Heart left ventricle (tissue), 13 donors: ENCODE data around the gene IKZF1.

ENCODE experiments used
- CTCF ChIP-seq, 12 donors: fragments of 200-600 bp; sonication (generic) in 4 of 12; IDR thresholded peaks; one replicate each; pipeline versions ENCODE4 v1.5.0 to v1.8.0; 2018 to 2022; ENCODE audit warnings: antibody characterized with exemption in 12 of 12, mild to moderate bottlenecking in 5 of 12
- POLR2A ChIP-seq, 2 donors: fragments of 450-650 bp; IDR thresholded peaks; one replicate each; pipeline ENCODE4 v1.6.1; 2017; ENCODE audit warnings: antibody characterized with exemption in 2 of 2, mild to moderate bottlenecking in 2 of 2, moderate library complexity in 2 of 2
- donor health status: ischemic (EF 13 %, LVEDD 7.1; RV severe dilation, severe dysfunction).
- donor health status: DM: no; HTN: yes; CAD: no.
- donor health status: DM: no; HTN: no; CAD: no.
- donor health status: ischemic (EF 25% LVEDD 6.9; RV normal size, moderate dysfunction).
- donor health status: ischemic (EF 25% LVEDD 5.7; RV mildly dilated, moderate dysfunction).
- donor health status: ischemic (EF 35%, LVEDD 5.7; RV mildly dilated, moderate dysfunction).
- donor health status: nonischemic (EF 11% LVEDD 7.7; RV severe dilation, severe dysfunction).
- donor health status: DM: yes; HTN: yes; CAD: no.
- donor health status: PGD.
- donor health status: ischemic (EF 29% LVEDD 5.4; RV normal size, mild dysfunction).
- donor health status: nonischemic (EF 23%, LVEDD 6.1; RV moderate dilation, normal function).

- no peak for TF ChIP-seq CTCF (IDR thresholded peaks at IDR 0.05)
- TF ChIP-seq POLR2A (IDR thresholded peaks at IDR 0.05), result no peak
These were observed 59.0 kb downstream of the IKZF1 start for GRCh38 chr7:50363327-50364060.
